ENCODE results near the gene ZDHHC11B.
"Not testable (repeated sequence)": the region's sequence is repeated elsewhere in the genome, so short reads cannot be mapped to it uniquely, and the experiment has no call there.

The ZDHHC11B gene

DNA sequence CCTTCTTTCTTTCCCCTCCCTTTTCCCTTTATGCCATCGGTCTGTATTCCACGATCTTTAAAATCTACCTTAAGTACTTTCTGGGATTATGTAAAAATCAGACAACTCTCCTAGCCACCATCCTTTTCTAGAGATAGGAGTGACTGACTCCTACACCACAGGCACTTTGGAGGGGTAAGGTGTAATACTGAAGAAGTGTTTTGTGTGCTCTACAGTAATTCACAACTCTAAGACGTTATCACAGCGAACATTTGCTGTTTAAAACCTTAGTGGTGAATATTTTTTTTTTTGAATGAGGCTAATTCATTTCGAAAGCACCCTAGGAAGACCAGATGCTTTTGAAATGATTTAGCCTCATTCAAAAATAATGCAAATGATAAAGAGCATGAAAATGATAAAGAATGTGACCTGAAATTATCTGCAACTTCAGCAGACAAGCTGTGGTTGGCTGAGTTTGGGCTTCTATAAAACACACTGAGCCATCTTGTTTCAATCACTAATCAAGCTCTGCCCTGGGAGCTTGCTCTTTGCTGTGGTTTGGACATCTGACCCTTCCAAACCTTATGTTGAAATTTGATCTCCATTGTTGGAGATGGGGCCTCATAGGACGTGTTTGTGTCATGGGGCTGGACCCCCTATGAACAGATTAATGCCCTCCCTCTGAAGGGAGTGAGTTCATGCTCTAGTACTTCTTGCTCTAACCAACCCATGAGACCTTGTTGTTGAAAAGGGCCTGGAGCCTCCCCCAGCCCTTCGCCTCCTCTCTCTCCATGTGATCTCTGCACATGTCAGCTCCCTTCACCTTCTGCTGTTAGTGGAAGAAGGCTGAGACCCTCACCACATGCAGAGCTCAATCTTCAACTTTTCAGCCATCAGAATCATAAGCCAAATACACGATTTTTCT is 70.1 kb downstream of the ZDHHC11B start:
- H3K9me3 ChIP-seq (ENCODE audit: insufficient read depth, low read depth, low read length); H3K9ac ChIP-seq (ENCODE audit: low read depth, low read length, poor library complexity, severe bottlenecking); H3K4me1 ChIP-seq (ENCODE audit: insufficient read depth, low read length, poor library complexity, severe bottlenecking); H3K4me3 ChIP-seq (ENCODE audit: low read length, poor library complexity, severe bottlenecking); H4K20me1 ChIP-seq (ENCODE audit: insufficient read depth, low read length, poor library complexity, severe bottlenecking); H3F3A ChIP-seq (ENCODE audit: low read depth); H3K36me3 ChIP-seq (ENCODE audit: insufficient read depth, low read length); H3K9me2 ChIP-seq (replicated peaks; ENCODE audit: low read depth, low read length); H3K27me3 ChIP-seq (ENCODE audit: insufficient read depth, low read length, poor library complexity, severe bottlenecking); H3K79me2 ChIP-seq (ENCODE audit: insufficient read depth, low read length); H3K4me2 ChIP-seq (ENCODE audit: low read depth, low read length, poor library complexity, severe bottlenecking); H2AFZ ChIP-seq (ENCODE audit: low read length): not testable (repeated sequence)

GRCh38 chr5:713686-714085 is 70.8 kb downstream of the ZDHHC11B start:
- H3K27me3 ChIP-seq (ENCODE audit: insufficient read depth, low read length, poor library complexity, severe bottlenecking); H3F3A ChIP-seq (ENCODE audit: low read depth); H3K9ac ChIP-seq (ENCODE audit: low read depth, low read length, poor library complexity, severe bottlenecking): not testable (repeated sequence)

DNA sequence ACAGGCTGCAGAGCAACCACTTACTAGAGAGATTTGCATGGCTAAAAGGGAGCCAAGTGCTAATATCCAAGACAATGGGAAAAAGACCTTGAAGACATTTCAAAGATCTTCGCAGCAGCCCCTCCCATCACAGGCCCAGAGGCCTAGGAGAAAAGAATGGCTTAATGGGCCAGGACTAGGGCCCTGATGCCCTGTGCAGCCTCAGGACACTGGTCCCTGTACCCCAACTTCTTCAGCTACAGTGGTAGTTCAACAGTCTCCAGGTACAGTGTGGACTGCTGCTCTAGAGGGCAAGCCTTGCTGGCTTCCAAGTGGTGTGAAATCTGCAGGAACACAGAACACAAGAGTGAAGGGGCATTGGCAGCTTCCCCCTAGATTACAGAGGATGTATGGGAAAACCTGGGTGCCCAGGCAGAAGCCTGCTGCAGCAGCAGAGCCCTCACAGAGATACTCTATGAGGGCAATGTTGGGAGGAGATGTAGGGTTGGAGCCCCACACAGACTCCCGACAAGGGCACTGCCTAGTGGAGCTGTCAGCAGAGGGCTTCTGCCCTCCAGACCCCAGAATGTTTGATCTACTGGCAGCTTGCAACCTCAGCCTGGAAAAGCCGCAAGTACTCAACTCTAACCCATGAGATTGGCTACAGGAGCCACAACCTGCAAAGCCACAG is 75.5 kb downstream of the ZDHHC11B start:
- H3K4me1 ChIP-seq (ENCODE audit: insufficient read depth, low read length, poor library complexity, severe bottlenecking); H3K27me3 ChIP-seq (ENCODE audit: insufficient read depth, low read length, poor library complexity, severe bottlenecking); H3K4me3 ChIP-seq (ENCODE audit: low read length, poor library complexity, severe bottlenecking); H3K9me2 ChIP-seq (replicated peaks; ENCODE audit: low read depth, low read length); H3K4me2 ChIP-seq (ENCODE audit: low read depth, low read length, poor library complexity, severe bottlenecking); H4K20me1 ChIP-seq (ENCODE audit: insufficient read depth, low read length, poor library complexity, severe bottlenecking); H3K36me3 ChIP-seq (ENCODE audit: insufficient read depth, low read length); H3K9ac ChIP-seq (ENCODE audit: low read depth, low read length, poor library complexity, severe bottlenecking); H2AFZ ChIP-seq (ENCODE audit: low read length); H3F3A ChIP-seq (ENCODE audit: low read depth); H3K79me2 ChIP-seq (ENCODE audit: insufficient read depth, low read length); H3K9me3 ChIP-seq (ENCODE audit: insufficient read depth, low read depth, low read length): not testable (repeated sequence)

More at GRCh38 chr5:713686-714085, 70.8 kb downstream of the ZDHHC11B start:
- H3K4me3 ChIP-seq (ENCODE audit: low read length, poor library complexity, severe bottlenecking); H2AFZ ChIP-seq (ENCODE audit: low read length); H3K79me2 ChIP-seq (ENCODE audit: insufficient read depth, low read length); H4K20me1 ChIP-seq (ENCODE audit: insufficient read depth, low read length, poor library complexity, severe bottlenecking); H3K9me3 ChIP-seq (ENCODE audit: insufficient read depth, low read depth, low read length); H3K9me2 ChIP-seq (replicated peaks; ENCODE audit: low read depth, low read length); H3K36me3 ChIP-seq (ENCODE audit: insufficient read depth, low read length); H3K4me1 ChIP-seq (ENCODE audit: insufficient read depth, low read length, poor library complexity, severe bottlenecking); H3K4me2 ChIP-seq (ENCODE audit: low read depth, low read length, poor library complexity, severe bottlenecking): not testable (repeated sequence)

GRCh38 chr5:708374-708773 is 76.2 kb downstream of the ZDHHC11B start:
- H3K9me2 ChIP-seq (replicated peaks; ENCODE audit: low read depth, low read length); H4K20me1 ChIP-seq (ENCODE audit: insufficient read depth, low read length, poor library complexity, severe bottlenecking); H3K4me2 ChIP-seq (ENCODE audit: low read depth, low read length, poor library complexity, severe bottlenecking); H2AFZ ChIP-seq (ENCODE audit: low read length); H3K79me2 ChIP-seq (ENCODE audit: insufficient read depth, low read length); H3K4me1 ChIP-seq (ENCODE audit: insufficient read depth, low read length, poor library complexity, severe bottlenecking); H3K4me3 ChIP-seq (ENCODE audit: low read length, poor library complexity, severe bottlenecking); H3K27me3 ChIP-seq (ENCODE audit: insufficient read depth, low read length, poor library complexity, severe bottlenecking); H3K36me3 ChIP-seq (ENCODE audit: insufficient read depth, low read length); H3F3A ChIP-seq (ENCODE audit: low read depth); H3K9me3 ChIP-seq (ENCODE audit: insufficient read depth, low read depth, low read length); H3K9ac ChIP-seq (ENCODE audit: low read depth, low read length, poor library complexity, severe bottlenecking): not testable (repeated sequence)

DNA sequence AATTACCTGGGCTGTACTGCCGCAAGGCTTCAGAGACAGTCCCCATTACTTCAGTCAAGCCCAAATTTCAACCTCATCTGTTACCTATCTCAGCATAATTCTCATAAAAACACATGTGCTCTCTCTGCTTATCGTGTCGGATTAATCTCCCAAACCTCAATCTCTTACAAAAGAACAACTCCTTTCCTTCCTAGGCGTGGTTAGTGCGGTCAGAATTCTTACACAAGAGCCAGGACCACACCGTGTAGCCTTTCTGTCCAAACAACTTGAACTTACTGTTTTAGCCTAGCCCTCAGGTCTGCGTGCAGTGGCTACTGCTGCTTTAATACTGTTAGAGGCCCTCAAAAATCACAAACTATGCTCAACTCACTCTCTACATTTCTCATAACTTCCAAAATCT is 78.4 kb downstream of the ZDHHC11B start:
- not testable (repeated sequence) for H3K9me3 ChIP-seq (ENCODE audit: insufficient read depth, low read depth, low read length); H3K27me3 ChIP-seq (ENCODE audit: insufficient read depth, low read length, poor library complexity, severe bottlenecking); H3K9ac ChIP-seq (ENCODE audit: low read depth, low read length, poor library complexity, severe bottlenecking); H3K4me2 ChIP-seq (ENCODE audit: low read depth, low read length, poor library complexity, severe bottlenecking); H3F3A ChIP-seq (ENCODE audit: low read depth); H2AFZ ChIP-seq (ENCODE audit: low read length); H3K4me1 ChIP-seq (ENCODE audit: insufficient read depth, low read length, poor library complexity, severe bottlenecking); H3K36me3 ChIP-seq (ENCODE audit: insufficient read depth, low read length); H3K79me2 ChIP-seq (ENCODE audit: insufficient read depth, low read length); H3K9me2 ChIP-seq (replicated peaks; ENCODE audit: low read depth, low read length); H4K20me1 ChIP-seq (ENCODE audit: insufficient read depth, low read length, poor library complexity, severe bottlenecking); H3K4me3 ChIP-seq (ENCODE audit: low read length, poor library complexity, severe bottlenecking)

DNA sequence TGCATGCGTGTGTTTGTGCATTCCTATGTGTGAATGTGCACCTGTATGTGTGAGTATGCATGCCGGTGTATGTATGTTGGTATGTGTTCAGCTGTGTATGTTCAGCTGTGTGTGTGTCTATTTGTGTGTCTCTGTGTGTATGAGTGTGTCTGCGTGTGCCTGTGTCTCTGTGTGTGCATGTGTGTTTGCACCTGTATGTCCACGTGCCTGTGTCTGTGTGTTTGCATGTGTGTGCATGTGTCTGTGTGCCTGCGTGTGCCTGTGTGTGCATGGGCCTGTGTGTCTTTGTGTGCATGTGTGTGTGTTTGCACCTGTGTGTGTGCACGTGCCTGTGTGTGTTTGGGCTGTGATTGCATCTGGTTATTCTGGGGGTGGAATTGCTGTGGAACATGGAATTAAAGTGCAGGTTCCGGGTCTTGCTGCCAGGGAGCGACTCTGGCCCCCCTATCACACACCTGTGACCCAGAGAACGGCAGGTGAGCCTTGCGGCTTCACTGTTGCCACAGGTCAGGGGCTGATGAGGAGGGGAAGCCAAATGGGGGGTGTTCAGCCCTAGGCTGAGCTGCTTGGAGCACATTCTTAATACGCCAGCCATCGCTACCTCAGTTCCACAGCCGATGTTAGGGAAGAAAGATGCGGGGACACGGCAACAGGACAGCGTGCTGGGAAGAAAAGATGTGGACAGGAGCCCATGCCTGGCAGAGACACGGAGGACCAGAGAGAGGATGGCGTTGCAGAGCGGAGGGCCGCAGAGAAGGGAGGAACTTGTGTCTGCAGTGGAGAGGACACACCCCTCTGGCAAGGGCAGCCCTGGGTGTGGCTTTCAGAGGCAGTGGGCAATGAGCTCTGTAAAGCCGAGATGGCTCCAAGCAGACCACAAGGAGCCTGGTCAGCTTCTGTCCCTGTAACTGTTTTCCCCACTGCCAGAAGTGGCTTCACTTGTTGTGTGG is 87.5 kb downstream of the ZDHHC11B start:
- not testable (repeated sequence) for H4K20me1 ChIP-seq (ENCODE audit: insufficient read depth, low read length, poor library complexity, severe bottlenecking); H2AFZ ChIP-seq (ENCODE audit: low read length); H3K9me2 ChIP-seq (replicated peaks; ENCODE audit: low read depth, low read length); H3K79me2 ChIP-seq (ENCODE audit: insufficient read depth, low read length); H3K27me3 ChIP-seq (ENCODE audit: insufficient read depth, low read length, poor library complexity, severe bottlenecking); H3K4me3 ChIP-seq (ENCODE audit: low read length, poor library complexity, severe bottlenecking); H3K4me2 ChIP-seq (ENCODE audit: low read depth, low read length, poor library complexity, severe bottlenecking); H3K4me1 ChIP-seq (ENCODE audit: insufficient read depth, low read length, poor library complexity, severe bottlenecking); H3K9ac ChIP-seq (ENCODE audit: low read depth, low read length, poor library complexity, severe bottlenecking); H3K36me3 ChIP-seq (ENCODE audit: insufficient read depth, low read length); H3K9me3 ChIP-seq (ENCODE audit: insufficient read depth, low read depth, low read length); H3F3A ChIP-seq (ENCODE audit: low read depth)

DNA sequence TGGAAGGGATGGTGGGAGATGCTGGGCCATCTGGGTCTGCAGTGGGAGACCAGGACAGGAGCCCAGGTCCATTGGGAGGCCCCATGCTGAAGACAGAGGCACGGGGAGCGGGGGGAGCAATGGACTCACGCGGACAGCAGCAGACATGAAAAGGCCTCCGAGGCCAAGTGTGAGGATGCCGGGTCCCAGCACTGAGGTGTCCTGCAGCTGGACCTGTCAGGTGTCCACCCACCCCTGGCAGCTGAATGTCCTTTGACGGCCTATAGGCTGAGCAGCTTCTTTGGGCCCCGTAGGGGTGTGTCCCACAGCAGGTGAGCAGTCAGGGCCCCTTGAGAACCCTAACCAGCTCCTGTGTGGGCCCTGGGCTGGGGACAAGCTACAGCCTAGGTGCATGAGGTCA is 88.3 kb downstream of the ZDHHC11B start:
- H3K79me2 ChIP-seq (ENCODE audit: insufficient read depth, low read length); H3K36me3 ChIP-seq (ENCODE audit: insufficient read depth, low read length); H4K20me1 ChIP-seq (ENCODE audit: insufficient read depth, low read length, poor library complexity, severe bottlenecking); H3K9ac ChIP-seq (ENCODE audit: low read depth, low read length, poor library complexity, severe bottlenecking); H3K9me2 ChIP-seq (replicated peaks; ENCODE audit: low read depth, low read length); H3F3A ChIP-seq (ENCODE audit: low read depth); H3K9me3 ChIP-seq (ENCODE audit: insufficient read depth, low read depth, low read length); H3K4me1 ChIP-seq (ENCODE audit: insufficient read depth, low read length, poor library complexity, severe bottlenecking); H3K4me2 ChIP-seq (ENCODE audit: low read depth, low read length, poor library complexity, severe bottlenecking); H3K27me3 ChIP-seq (ENCODE audit: insufficient read depth, low read length, poor library complexity, severe bottlenecking); H2AFZ ChIP-seq (ENCODE audit: low read length); H3K4me3 ChIP-seq (ENCODE audit: low read length, poor library complexity, severe bottlenecking): not testable (repeated sequence)

All from Loucy (cell line).